HUES6 (cell line): ENCODE measurements around the gene STK11.

ENCODE experiments used
- H3K27ac ChIP-seq: 2 replicates; pipeline ENCODE4 v1.7.0; 2013; ENCODE audit warnings: low read depth, mild to moderate bottlenecking, low read length, inconsistent platforms
- H3K27me3 ChIP-seq: 2 replicates; pipeline ENCODE4 v1.6.1; 2013; ENCODE audit warnings: low read length; ENCODE audit not compliant: control insufficient read depth, insufficient read depth
- H3K36me3 ChIP-seq: 2 replicates; pipeline ENCODE4 v1.6.1; 2013; ENCODE audit warnings: low read length; ENCODE audit not compliant: control insufficient read depth, insufficient read depth
- H3K4me1 ChIP-seq: 2 replicates; pipeline ENCODE4 v1.6.1; 2013; ENCODE audit warnings: low read length; ENCODE audit not compliant: control insufficient read depth, insufficient read depth
- H3K4me3 ChIP-seq: 2 replicates; pipeline ENCODE4 v1.5.1; 2013; ENCODE audit warnings: low read depth, low read length
- H3K9ac ChIP-seq: one replicate; pipeline ENCODE4 v1.6.1; 2013; ENCODE audit warnings: mild to moderate bottlenecking, low read length
- H3K9me3 ChIP-seq: 2 replicates; pipeline ENCODE4 v1.6.1; 2013; ENCODE audit warnings: low read depth, low read length; ENCODE audit not compliant: control insufficient read depth, insufficient read depth

Gene STK11

DNA sequence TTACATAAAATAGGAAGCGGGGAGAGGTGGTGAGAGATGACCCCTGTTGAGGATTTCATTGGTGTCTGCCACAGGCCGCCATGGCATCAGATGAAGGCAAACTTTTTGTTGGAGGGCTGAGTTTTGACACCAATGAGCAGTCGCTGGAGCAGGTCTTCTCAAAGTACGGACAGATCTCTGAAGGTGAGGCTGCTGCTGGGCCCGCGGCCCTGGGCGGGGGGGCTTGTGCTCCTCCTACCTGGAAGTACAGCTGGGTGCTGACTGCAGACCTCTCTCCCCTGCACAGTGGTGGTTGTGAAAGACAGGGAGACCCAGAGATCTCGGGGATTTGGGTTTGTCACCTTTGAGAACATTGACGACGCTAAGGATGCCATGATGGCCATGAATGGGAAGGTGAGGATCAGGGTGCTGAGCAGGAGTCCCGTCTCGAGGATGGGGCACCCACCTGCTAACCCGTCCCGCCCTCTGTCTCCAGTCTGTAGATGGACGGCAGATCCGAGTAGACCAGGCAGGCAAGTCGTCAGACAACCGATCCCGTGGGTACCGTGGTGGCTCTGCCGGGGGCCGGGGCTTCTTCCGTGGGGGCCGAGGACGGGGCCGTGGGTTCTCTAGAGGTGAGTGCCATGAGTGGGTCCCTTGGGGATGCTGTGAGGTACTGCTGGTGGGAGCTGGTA, 65.4 kb downstream of the STK11 start:
- Histone ChIP-seq H3K9ac (peak overlapping the region; percentile 40), H3K9me3 (no peaks in the 10 kb centered on the region), H3K4me3 (0 out of 2 replicates have a peak overlapping the region, but pooled peaks have one; percentile 3), H3K36me3 (peaks cover 46% of the 10 kb centered on the region), H3K27me3 (peaks cover 12% of the 10 kb centered on the region), H3K27ac (no peak overlapping the region), H3K4me1 (peaks cover 45% of the 10 kb centered on the region)

- H3K4me3 ChIP-seq = no peak overlapping the region
- peaks cover 51% of the 10 kb centered on the region for H3K4me1 ChIP-seq
These were observed 66.2 kb downstream of the STK11 start for GRCh38 chr19:1271528-1272422.

GRCh38 chr19:1272423-1273262, 67.1 kb downstream of the STK11 start:
- no peak overlapping the region for H3K27ac ChIP-seq
- peaks cover 5% of the 10 kb centered on the region for H3K27me3 ChIP-seq
- peaks cover 50% of the 10 kb centered on the region for H3K36me3 ChIP-seq
- no peaks in the 10 kb centered on the region for H3K9me3 ChIP-seq
- H3K9ac ChIP-seq = no peak overlapping the region
- no peak overlapping the region for H3K4me3 ChIP-seq
- peaks cover 45% of the 10 kb centered on the region for H3K4me1 ChIP-seq

More at GRCh38 chr19:1271528-1272422, 66.2 kb downstream of the STK11 start:
- Histone ChIP-seq H3K9me3 (no peaks in the 10 kb centered on the region), H3K27ac (no peak overlapping the region), H3K9ac (no peak overlapping the region), H3K27me3 (peaks cover 12% of the 10 kb centered on the region), H3K36me3 (peaks cover 46% of the 10 kb centered on the region)

GRCh38 chr19:1273263-1274041, 67.9 kb downstream of the STK11 start:
- H3K9me3 ChIP-seq = no peaks in the 10 kb centered on the region
- peak overlapping the region; percentile 27; the same call in 1 of the 2 replicates for H3K27ac ChIP-seq
- peak overlapping the region; percentile 2 for H3K9ac ChIP-seq
- H3K4me1 ChIP-seq = peaks cover 36% of the 10 kb centered on the region
- peaks cover 50% of the 10 kb centered on the region for H3K36me3 ChIP-seq
- peak overlapping the region; percentile 5; the same call in 1 of the 2 replicates for H3K4me3 ChIP-seq
- H3K27me3 ChIP-seq = no peaks in the 10 kb centered on the region; the same call in 1 of the 2 replicates

GRCh38 chr19:1274081-1274851, 68.7 kb downstream of the STK11 start:
- peaks cover 56% of the 10 kb centered on the region for H3K36me3 ChIP-seq

GRCh38 chr19:1274852-1275259, 69.3 kb downstream of the STK11 start:
- no peaks in the 10 kb centered on the region for H3K27me3 ChIP-seq
- H3K27ac ChIP-seq = peak overlapping the region; percentile 97
- peaks cover 61% of the 10 kb centered on the region for H3K36me3 ChIP-seq
- peak overlapping the region; percentile 73 for H3K4me3 ChIP-seq
- H3K9ac ChIP-seq = peak overlapping the region; percentile 91
- no peaks in the 10 kb centered on the region for H3K9me3 ChIP-seq
- H3K4me1 ChIP-seq = peaks cover 31% of the 10 kb centered on the region

More at GRCh38 chr19:1274081-1274851, 68.7 kb downstream of the STK11 start:
- Histone ChIP-seq H3K27ac (peak overlapping the region; percentile 97), H3K9me3 (no peaks in the 10 kb centered on the region), H3K27me3 (no peaks in the 10 kb centered on the region), H3K9ac (peak overlapping the region; percentile 91), H3K4me1 (peaks cover 32% of the 10 kb centered on the region), H3K4me3 (peak overlapping the region; percentile 73)

GRCh38 chr19:1275260-1275975, 69.8 kb downstream of the STK11 start, which contains the start of gene FAM174C:
TSS of gene FAM174C (plus strand) at chr19:1275530. CDS start at chr19:1275550, 20 bp downstream.
- Histone ChIP-seq H3K4me1 (peaks cover 26% of the 10 kb centered on the region), H3K27ac (peak within 1 kb of the TSS; percentile 97), H3K4me3 (peak within 1 kb of the TSS; percentile 89), H3K9ac (peak within 1 kb of the TSS; percentile 91), H3K9me3 (no peaks in the 10 kb centered on the region), H3K36me3 (peaks cover 60% of the 10 kb centered on the region), H3K27me3 (no peaks in the 10 kb centered on the region)

DNA sequence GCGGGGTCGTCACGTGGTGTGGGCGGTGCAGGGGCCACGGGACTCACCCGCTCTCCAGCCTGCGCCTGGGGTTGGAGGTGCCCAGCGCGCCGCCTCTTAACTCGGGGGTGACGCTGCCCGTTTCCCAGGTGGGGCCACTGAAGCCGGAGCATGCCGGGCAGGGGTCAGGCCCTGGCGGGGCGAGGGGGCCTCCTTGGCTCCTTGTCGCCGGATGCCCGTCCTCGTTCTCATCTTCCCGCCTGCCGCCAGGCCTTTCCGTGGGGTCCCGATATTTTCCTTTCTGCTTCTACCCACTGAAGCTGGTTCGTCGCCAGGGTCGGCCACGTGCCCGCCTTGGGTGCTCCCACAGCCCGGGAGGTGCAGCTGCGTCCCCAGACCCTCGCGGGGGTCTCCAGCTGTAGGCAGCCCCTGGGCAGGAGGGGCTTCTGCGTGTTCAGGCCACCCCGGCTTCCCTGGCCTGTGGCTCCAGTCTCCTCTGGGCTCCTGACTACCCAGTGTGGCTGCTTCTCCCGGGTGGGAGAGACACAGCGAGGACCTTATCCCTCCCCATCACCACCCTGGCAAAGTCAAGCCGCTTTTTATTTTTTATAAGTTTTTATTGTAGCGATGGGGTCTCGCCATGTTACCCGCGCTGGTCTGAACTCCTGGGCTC, 70.5 kb downstream of the STK11 start:
- H3K9ac ChIP-seq = peak overlapping the region; percentile 88
- no peaks in the 10 kb centered on the region for H3K9me3 ChIP-seq
- H3K4me3 ChIP-seq = peak overlapping the region; percentile 89
- no peaks in the 10 kb centered on the region for H3K27me3 ChIP-seq
- peak overlapping the region; percentile 88; the same call in 1 of the 2 replicates for H3K27ac ChIP-seq
- H3K36me3 ChIP-seq = peaks cover 55% of the 10 kb centered on the region
- H3K4me1 ChIP-seq = peaks cover 22% of the 10 kb centered on the region

DNA sequence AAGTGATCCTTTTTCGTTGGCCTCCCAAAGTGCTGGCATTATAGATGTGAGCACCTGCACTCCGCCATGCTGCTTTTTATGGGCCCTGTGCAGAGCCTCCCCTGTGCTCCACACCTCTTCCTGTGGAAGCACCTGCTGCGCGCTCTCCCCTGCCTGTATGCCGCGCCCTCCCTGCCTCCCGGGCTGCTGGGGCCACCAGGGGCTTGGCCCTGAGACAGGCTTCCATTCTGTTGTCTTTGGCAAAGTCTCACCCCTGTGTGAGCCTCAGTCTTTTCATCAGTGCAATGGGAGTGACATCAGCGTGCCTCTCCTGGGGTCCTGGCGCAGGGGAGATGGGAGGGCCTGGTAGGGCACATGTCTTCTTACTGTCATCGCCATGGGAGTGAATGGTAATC, 71.0 kb downstream of the STK11 start:
- no peaks in the 10 kb centered on the region for H3K9me3 ChIP-seq
- H3K27ac ChIP-seq = no peak overlapping the region
- H3K27me3 ChIP-seq = no peaks in the 10 kb centered on the region
- peak overlapping the region; percentile 88 for H3K9ac ChIP-seq
- H3K36me3 ChIP-seq = peaks cover 50% of the 10 kb centered on the region
- peaks cover 19% of the 10 kb centered on the region for H3K4me1 ChIP-seq
- peak overlapping the region; percentile 89 for H3K4me3 ChIP-seq
